GM12878 (cell line): ENCODE data around the gene FBXW9. TPM values are rescaled to one million over a fixed set of nuclear protein-coding genes. Genes with fewer than 3 reads are reported as not detected.
"Not testable (repeated sequence)": the region's sequence is repeated elsewhere in the genome, so short reads cannot be mapped to it uniquely, and the experiment has no call there.

Experiments used
- ATAC-seq: fragments of 200-7000 bp; cut with Tn5 transposase; 3 replicates; pipeline ENCODE4 v1.9.1; 2020; ENCODE audit warnings: mild to moderate bottlenecking, moderate library complexity
- BruUV-seq: library from RNA; stranded (reverse); fragments of 400-500 nt; replicated peaks from 2 replicates; lab custom pipeline; 2021; lab: Mats Ljungman, UMichigan
- CTCF ChIA-PET: fragments of 300-600 bp; sonication (Branson Sonifier 250); formaldehyde crosslinking; extraction: SDS; loops from one replicate; lab custom pipeline; 2021; ENCODE audit warnings: inconsistent platforms; lab: Yijun Ruan, JAX
- POLR2A ChIA-PET: fragments of 350-600 bp; formaldehyde crosslinking; extraction: SDS; loops from one replicate; lab custom pipeline; 2021; ENCODE audit warnings: inconsistent platforms; lab: Charles Lee
- RAD21 ChIA-PET: fragments of 300-600 bp; sonication (Branson Sonifier 250); formaldehyde crosslinking; loops from one replicate; lab custom pipeline; 2023; ENCODE audit warnings: antibody characterized with exemption; ENCODE audit not compliant: unreplicated experiment; lab: Charles Lee
- SMC1A ChIA-PET: fragments of 300-600 bp; sonication (Branson Sonifier 250); formaldehyde crosslinking; loops from one replicate; lab custom pipeline; 2023; ENCODE audit not compliant: unreplicated experiment, uncharacterized antibody; lab: Charles Lee
- DNase-seq: peaks from one replicate; pipeline ENCODE4 v3.0.0-alpha.2; 2011; ENCODE audit warnings: low read depth, low spot score
- FAIRE-seq: peaks from 3 replicates; lab custom pipeline; 2011; peaks lifted over from hg19 to GRCh38; lab: Jason Lieb, UNC
- H2AFZ ChIP-seq: 2 replicates; pipeline ENCODE4 v1.6.0; 2011; ENCODE audit warnings: low read depth, low read length, control low read depth; ENCODE audit not compliant: control insufficient read depth
- H3K27ac ChIP-seq: 2 replicates; pipeline ENCODE4 v1.5.1; 2011; ENCODE audit warnings: control low read depth; ENCODE audit not compliant: control insufficient read depth, insufficient read depth
- H3K27me3 ChIP-seq, 2 experiments: replicated peaks in 1 of 2; 2 replicates each; pipeline versions ENCODE4 v1.6.0 to v1.6.1; 2011; ENCODE audit warnings: low read length in 1 of 2; ENCODE audit not compliant: control insufficient read depth in 2 of 2, insufficient read depth in 2 of 2
- H3K36me3 ChIP-seq, 2 experiments: 2 replicates each; pipeline ENCODE4 v1.5.1; 2011; ENCODE audit warnings: low read length in 1 of 2; ENCODE audit not compliant: control insufficient read depth in 2 of 2, insufficient read depth in 2 of 2
- H3K4me1 ChIP-seq: 2 replicates; pipeline ENCODE4 v1.6.1; 2011; ENCODE audit warnings: mild to moderate bottlenecking, low read length, moderate library complexity, mixed read lengths; ENCODE audit not compliant: control insufficient read depth, insufficient read depth
- H3K4me2 ChIP-seq: 2 replicates; pipeline ENCODE4 v1.6.0; 2011; ENCODE audit warnings: control low read depth; ENCODE audit not compliant: control insufficient read depth, insufficient read depth
- H3K4me3 ChIP-seq: fragments of 200-600 bp; sonication (generic); 2 replicates; pipeline ENCODE4 v1.5.1; 2016
- H3K79me2 ChIP-seq: 2 replicates; pipeline ENCODE4 v1.6.0; 2011; ENCODE audit warnings: low read length; ENCODE audit not compliant: control insufficient read depth, insufficient read depth
- H3K9ac ChIP-seq: 2 replicates; pipeline ENCODE4 v1.8.0; 2011; ENCODE audit warnings: low read length, control low read depth, mixed read lengths; ENCODE audit not compliant: control insufficient read depth, insufficient read depth
- H3K9me3 ChIP-seq: replicated peaks from 3 replicates; pipeline ENCODE4 v1.5.1; 2011; ENCODE audit warnings: mild to moderate bottlenecking, low read length; ENCODE audit not compliant: control insufficient read depth, insufficient read depth
- H4K20me1 ChIP-seq: 2 replicates; pipeline ENCODE4 v1.6.0; 2011; ENCODE audit not compliant: control insufficient read depth, insufficient read depth
- ESRRA ChIP-seq: IDR thresholded peaks from 2 replicates; pipeline ENCODE4 v1.6.1; 2012; ENCODE audit warnings: mild to moderate bottlenecking, low read length, improper control_type of control experiment
- SIX5 ChIP-seq: IDR thresholded peaks from 2 replicates; pipeline ENCODE4 v1.6.1; 2011; ENCODE audit warnings: mild to moderate bottlenecking, low read depth, low read length, moderate library complexity; ENCODE audit not compliant: severe bottlenecking
- TCF7 ChIP-seq: IDR thresholded peaks from 2 replicates; pipeline ENCODE4 v1.6.1; 2014; ENCODE audit warnings: antibody characterized with exemption, borderline replicate concordance
- WGBS: methylation state at CpG from one replicate; pipeline ENCODE4 v1.1.6; 2016; ENCODE audit warnings: low lambda C conversion rate; ENCODE audit not compliant: insufficient replicate concordance, insufficient coverage; ENCODE audit errors: missing lambda C conversion rate; 5-methylcytosine and 5-hydroxymethylcytosine counted together
- in situ Hi-C: fragments of 300-500 bp; cut with MboI; formaldehyde crosslinking; loops from 9 replicates; pipeline ENCODE4 v1.14.3; 2018; ENCODE audit warnings: mixed read lengths
- intact Hi-C: fragments of 100-400 bp; cut with micrococcal nuclease; formaldehyde crosslinking; loops from one replicate; pipeline ENCODE4 v1.14.2; 2022; ENCODE audit not compliant: unreplicated experiment
- polyA plus RNA-seq, 11 experiments: library from polyadenylated mRNA; depleted of rRNA in 4 of 11; unstranded in 6 of 11; stranded (reverse) in 5 of 11; fragments of >200 nt; fragmentation: Nextera tagmentation in 4 of 11; fragmentation: Illumina TruSeq in 1 of 11; extraction: Ambion mirVana in 4 of 11; extraction: Trizol in 1 of 11; gene quantifications; 1 replicate in 1 of 11; 2 replicates in 10 of 11; pipeline versions ENCODE4 v1.2.1 to v1.2.3, GENCODE V29; 2011 to 2016; ENCODE audit warnings: inconsistent platforms in 2 of 11, missing spikeins in 2 of 11, low read depth in 1 of 11
- total RNA-seq, 4 experiments: library from RNA; depleted of rRNA in 3 of 4; stranded (reverse); fragments of >200 nt in 3 of 4; fragmentation: Illumina TruSeq in 1 of 4; extraction: Trizol in 1 of 4; gene quantifications; 2 replicates each; pipeline versions ENCODE4 v1.2.1 to v1.2.3, GENCODE V29; 2013 to 2021

Gene FBXW9
- total and polyA plus RNA-seq, 10 of the 15 experiments (the other 5 are each of a cell fraction or from before 2014, with no cell fraction given), result 0.21 to 14.8 (median 7.3) TPM

GRCh38 chr19:12680034-12680433, 16.4 kb downstream of the FBXW9 start:
- 93% methylated on average over 9 of the region's 9 CpGs for WGBS
- H3K4me1 ChIP-seq, result peaks cover 4% of the 10 kb centered on the region; the same call in 1 of the 2 replicates
- no peaks in the 10 kb centered on the region for H3K9me3 ChIP-seq
- no peaks in the 10 kb centered on the region; the same call in 1 of the 2 replicates for H4K20me1 ChIP-seq
- no peak overlapping the region for H3K27ac ChIP-seq
- intact Hi-C loops (no loop called here), in situ Hi-C loops (no loop called here)
- no peak overlapping the region for H3K9ac ChIP-seq
- no TSS peak for BruUV-seq
- ChIA-PET POLR2A (no interaction called here), RAD21 (no interaction called here), SMC1A (interaction anchor here (0.9 kb wide), 1 partner anchor 52 kb away, joined by 3 read pairs; no protein-coding TSS in a partner anchor), CTCF (interaction anchor here (1.2 to 1.5 kb wide), 2 partner anchors 40 to 116 kb away, joined by 3 read pairs; no protein-coding TSS in a partner anchor)
- FAIRE-seq, result no peak
- peaks cover 23 to 26% of the 10 kb centered on the region in 2 experiments for H3K36me3 ChIP-seq
- peak overlapping the region; percentile 56; the same call in 1 of the 2 replicates for H3K4me2 ChIP-seq
- H3K27me3 ChIP-seq, result no peaks in the 10 kb centered on the region
- TF ChIP-seq ESRRA, result no peak
- no peak for TF ChIP-seq TCF7
- TF ChIP-seq SIX5, result no peak
- DNase-seq, result no peak
- H3K79me2 ChIP-seq, result peaks cover 9% of the 10 kb centered on the region
- H2AFZ ChIP-seq, result no peak overlapping the region
- H3K4me3 ChIP-seq, result peak overlapping the region; percentile 99; the same call in 1 of the 2 replicates
- no peak for ATAC-seq

GRCh38 chr19:12678039-12678438, 18.4 kb downstream of the FBXW9 start:
- DNase-seq, H3K27ac ChIP-seq, H3K27me3 ChIP-seq, FAIRE-seq, H3K4me1 ChIP-seq, BruUV-seq, ATAC-seq, H2AFZ ChIP-seq, H3K4me3 ChIP-seq, H3K9me3 ChIP-seq, H3K79me2 ChIP-seq, H3K9ac ChIP-seq, RAD21 ChIA-PET, H3K4me2 ChIP-seq, H4K20me1 ChIP-seq, in situ Hi-C loops, intact Hi-C loops: not testable (repeated sequence)
- WGBS, result 99% methylated on average over 5 of the region's 5 CpGs
- H3K36me3 ChIP-seq, result peaks cover 29 to 31% of the 10 kb centered on the region in 2 experiments
- ChIA-PET CTCF (interaction anchor here (0.8 to 2.8 kb wide), 15 partner anchors 12 to 186 kb away, joined by 3 to 13 read pairs (median 5); partner anchors contain the start of genes MAN2B1, TRIR, WDR83 and ZNF490), SMC1A (interaction anchor here (0.6 to 1.5 kb wide), 2 partner anchors 17 to 45 kb away, joined by 3 read pairs; no protein-coding TSS in a partner anchor), POLR2A (interaction anchor here (0.6 to 1.4 kb wide), 2 partner anchors 9 to 18 kb away, joined by 3 to 4 read pairs; partner anchors contain the start of gene FBXW9)
